Measurements from ENCODE around the gene EBI3.
"Not testable (repeated sequence)": the region's sequence is repeated elsewhere in the genome, so short reads cannot be mapped to it uniquely, and the experiment has no call there.

The EBI3 gene

DNA sequence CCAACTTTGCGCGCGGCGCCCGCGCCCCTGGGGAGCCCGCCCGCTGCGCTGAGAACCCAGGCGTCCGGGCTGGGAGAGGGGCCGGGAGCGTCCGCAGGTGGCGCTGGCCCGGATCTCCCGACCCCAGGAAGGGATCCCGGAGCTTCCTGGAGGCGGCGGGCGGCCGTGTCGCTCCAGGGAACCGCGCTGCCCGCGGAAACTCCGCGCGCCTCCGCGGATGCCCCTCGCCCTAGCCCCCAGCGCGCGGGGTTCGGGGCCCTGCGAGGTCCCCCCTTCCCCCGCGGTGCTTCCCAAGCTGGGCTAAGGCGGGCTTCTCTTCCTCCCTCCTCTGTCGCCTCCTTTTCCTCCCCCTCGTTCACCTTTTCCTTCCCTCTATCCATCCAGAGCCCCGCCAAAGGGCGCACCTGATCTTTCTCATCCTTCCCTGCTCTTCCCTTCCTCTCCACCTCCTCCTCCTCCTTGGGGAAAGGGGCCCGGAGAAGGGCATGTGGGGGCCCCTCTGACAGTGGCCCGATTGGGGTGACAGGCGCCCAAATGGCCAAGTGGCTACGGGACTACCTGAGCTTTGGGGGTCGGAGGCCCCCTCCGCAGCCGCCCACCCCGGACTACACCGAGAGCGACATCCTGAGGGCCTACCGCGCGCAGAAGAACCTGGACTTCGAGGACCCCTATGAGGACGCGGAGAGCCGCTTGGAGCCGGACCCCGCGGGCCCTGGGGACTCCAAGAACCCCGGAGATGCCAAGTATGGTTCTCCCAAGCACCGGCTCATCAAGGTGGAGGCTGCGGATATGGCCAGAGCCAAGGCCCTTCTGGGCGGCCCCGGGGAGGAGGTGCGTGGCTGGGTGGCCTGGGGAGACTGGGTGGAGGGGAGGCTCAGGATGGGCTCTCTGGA lies 50.5 kb downstream of the EBI3 start:
- peak in 1 of 3 donors; percentile 15 for DNase-seq

DNA sequence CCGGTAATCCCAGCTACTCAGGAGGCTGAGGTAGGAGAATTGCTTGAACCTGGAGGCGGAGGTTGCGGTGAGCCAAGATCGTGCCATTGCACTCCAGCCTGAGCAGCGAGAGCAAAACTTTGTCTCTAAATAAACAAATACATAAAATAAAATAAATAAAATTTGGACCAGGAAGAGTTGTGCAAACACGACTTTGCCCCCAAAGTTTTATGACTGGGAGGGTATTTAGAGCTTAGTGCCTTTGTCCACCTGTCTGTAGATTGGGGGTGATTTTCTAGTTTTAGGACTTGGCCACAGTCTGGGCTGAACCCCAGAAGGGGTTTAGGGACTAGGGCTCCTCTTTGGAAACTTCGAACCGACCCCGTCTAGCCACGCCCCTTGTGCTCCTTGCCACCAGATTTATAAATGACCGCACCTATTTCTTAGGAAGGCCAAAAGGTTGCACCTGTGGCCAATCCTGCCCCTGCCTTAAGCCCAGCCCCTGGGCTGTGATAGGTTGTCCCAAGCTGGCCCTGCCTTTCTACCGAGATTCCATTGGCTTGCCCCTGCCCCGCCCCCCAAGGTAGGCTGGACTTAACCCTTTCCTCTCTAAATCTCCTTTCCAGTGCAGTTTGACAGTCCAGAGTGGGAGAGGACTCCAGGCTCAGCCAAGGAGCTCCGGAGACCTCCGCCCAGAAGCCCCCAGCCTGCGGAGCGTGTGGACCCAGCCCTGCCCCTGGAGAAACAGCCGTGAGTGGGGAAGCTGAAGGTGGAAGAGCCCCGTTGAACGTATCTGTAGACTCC lies 55.0 kb downstream of the EBI3 start:
- DNase-seq = peak; percentile 15 to 34 (median 21)

GRCh38 chr19:4284974-4285373 lies 55.7 kb downstream of the EBI3 start:
- peak in 1 of 3 donors; percentile 15 for DNase-seq

DNA sequence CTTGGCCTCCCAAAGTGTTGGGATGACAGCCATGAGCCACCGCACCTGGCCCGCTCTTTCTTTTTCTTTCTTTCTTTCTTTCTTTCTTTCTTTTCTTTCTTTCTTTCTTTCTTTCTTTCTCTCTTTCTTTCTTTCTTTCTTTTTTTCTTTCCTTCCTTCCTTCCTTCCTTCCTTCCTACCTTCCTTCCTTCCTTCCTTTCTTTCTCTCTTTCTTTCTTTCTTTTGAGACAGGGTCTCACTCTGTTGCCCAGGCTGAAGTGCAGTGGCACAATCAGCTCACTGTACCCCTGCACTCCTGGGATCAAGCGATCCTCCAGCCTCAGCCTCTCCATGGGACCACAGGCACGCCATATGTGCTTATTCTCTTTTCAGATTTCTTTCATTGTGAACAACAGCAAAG lies 56.8 kb downstream of the EBI3 start:
- not testable (repeated sequence) for DNase-seq

Measured in suppressor macrophage treated with lipopolysaccharide for 1 hour (primary cell).